Liver (tissue), 9 donors: ENCODE results near the gene PPM1L. TPM values are rescaled to one million over a fixed set of nuclear protein-coding genes. Genes with fewer than 3 reads are reported as not detected.

ENCODE experiments used
- DNase-seq: peaks from one replicate; pipeline ENCODE4 v3.0.0-alpha.2; 2017; ENCODE audit warnings: low spot score
- H3K27ac ChIP-seq, 2 donors: one replicate each; pipeline ENCODE4 v1.7.0; 2013; ENCODE audit warnings: inconsistent platforms in 2 of 2, low read length in 2 of 2, control low read depth in 1 of 2, low read depth in 1 of 2, mild to moderate bottlenecking in 1 of 2
- H3K27me3 ChIP-seq, 4 donors: one replicate each; pipeline versions ENCODE4 v1.6.1 to v1.7.0; 2013; ENCODE audit warnings: low read length in 3 of 4, inconsistent platforms in 1 of 4, mild to moderate bottlenecking in 1 of 4, moderate library complexity in 1 of 4; ENCODE audit not compliant: control insufficient read depth in 4 of 4, insufficient read depth in 4 of 4
- H3K36me3 ChIP-seq, 4 donors: one replicate each; pipeline versions ENCODE4 v1.6.1 to v1.7.0; 2013; ENCODE audit warnings: low read length in 3 of 4, mild to moderate bottlenecking in 3 of 4, low read depth in 1 of 4, moderate library complexity in 1 of 4; ENCODE audit not compliant: control insufficient read depth in 4 of 4, insufficient read depth in 3 of 4
- H3K4me1 ChIP-seq, 4 donors: one replicate each; pipeline versions ENCODE4 v1.6.1 to v1.7.0; 2013; ENCODE audit warnings: low read length in 3 of 4, mild to moderate bottlenecking in 3 of 4, moderate library complexity in 1 of 4; ENCODE audit not compliant: control insufficient read depth in 4 of 4, insufficient read depth in 4 of 4
- H3K4me3 ChIP-seq, 3 donors: one replicate each; pipeline versions ENCODE4 v1.6.1 to v1.7.0; 2013; ENCODE audit warnings: low read length in 3 of 3, control low read depth in 1 of 3, low read depth in 1 of 3, mild to moderate bottlenecking in 1 of 3
- H3K9ac ChIP-seq, 2 donors: one replicate each; pipeline ENCODE4 v1.7.0; 2013; ENCODE audit warnings: low read length in 2 of 2, mild to moderate bottlenecking in 2 of 2, moderate library complexity in 2 of 2, control low read depth in 1 of 2, low read depth in 1 of 2
- H3K9me3 ChIP-seq, 4 donors: one replicate each; pipeline versions ENCODE4 v1.6.1 to v1.7.0; 2013; ENCODE audit warnings: low read length in 3 of 4; ENCODE audit not compliant: control insufficient read depth in 4 of 4
- EGR1 ChIP-seq, 2 donors: IDR thresholded peaks; 2 replicates each; pipeline ENCODE4 v1.6.1; 2016 to 2018; ENCODE audit warnings: antibody characterized with exemption in 2 of 2, low read depth in 2 of 2
- FOXA1 ChIP-seq: IDR thresholded peaks from 2 replicates; pipeline ENCODE4 v1.6.1; 2016; ENCODE audit warnings: antibody characterized with exemption
- FOXA2 ChIP-seq: IDR thresholded peaks from 2 replicates; pipeline ENCODE4 v1.6.1; 2016; ENCODE audit warnings: antibody characterized with exemption
- GABPA ChIP-seq, 2 donors: IDR thresholded peaks in 1 of 2; conservative IDR thresholded peaks in 1 of 2; 2 replicates each; pipeline ENCODE4 v1.6.1; 2016; ENCODE audit warnings: antibody characterized with exemption in 2 of 2, mild to moderate bottlenecking in 1 of 2, moderate library complexity in 1 of 2
- HNF4A ChIP-seq, 2 donors: conservative IDR thresholded peaks; 2 replicates each; pipeline ENCODE4 v1.6.1; 2016; ENCODE audit warnings: antibody characterized with exemption in 2 of 2, mild to moderate bottlenecking in 2 of 2
- HNF4G ChIP-seq: IDR thresholded peaks from 2 replicates; pipeline ENCODE4 v1.6.1; 2016; ENCODE audit warnings: antibody characterized with exemption
- JUND ChIP-seq, 2 donors: IDR thresholded peaks; 2 replicates each; pipeline ENCODE4 v1.6.1; 2016; ENCODE audit warnings: antibody characterized with exemption in 2 of 2
- NR2F2 ChIP-seq: IDR thresholded peaks from 2 replicates; pipeline ENCODE4 v1.6.1; 2016; ENCODE audit warnings: antibody characterized with exemption
- RAD21 ChIP-seq, 2 donors: IDR thresholded peaks; 2 replicates each; pipeline ENCODE4 v1.6.1; 2016; ENCODE audit warnings: antibody characterized with exemption in 2 of 2, mild to moderate bottlenecking in 2 of 2
- RXRA ChIP-seq, 2 donors: IDR thresholded peaks; 2 replicates each; pipeline ENCODE4 v1.6.1; 2017 to 2018; ENCODE audit warnings: antibody characterized with exemption in 2 of 2, mild to moderate bottlenecking in 1 of 2
- SP1 ChIP-seq: IDR thresholded peaks from 2 replicates; pipeline ENCODE4 v1.6.1; 2018; ENCODE audit warnings: antibody characterized with exemption, mild to moderate bottlenecking
- TAF1 ChIP-seq: conservative IDR thresholded peaks from 2 replicates; pipeline ENCODE4 v1.6.1; 2016; ENCODE audit warnings: antibody characterized with exemption, mild to moderate bottlenecking
- YY1 ChIP-seq: IDR thresholded peaks from 2 replicates; pipeline ENCODE4 v1.6.1; 2016; ENCODE audit warnings: antibody characterized with exemption, mild to moderate bottlenecking
- WGBS: extraction: QIAGEN DNeasy Blood & Tissue Kit; methylation state at CpG from one replicate; pipeline ENCODE4 v1.1.7; 2013; 5-methylcytosine and 5-hydroxymethylcytosine counted together
- polyA plus RNA-seq, 2 donors: library from polyadenylated mRNA; stranded (reverse) in 1 of 2; unstranded in 1 of 2; fragments of 200-250 nt in 1 of 2; fragments of >200 nt in 1 of 2; fragmentation: Nextera tagmentation in 1 of 2; extraction: Ambion mirVana in 1 of 2; gene quantifications; one replicate each; pipeline versions ENCODE4 v1.2.1 to v1.2.3, GENCODE V29; 2013 to 2015
- total RNA-seq, 2 donors: library from RNA; depleted of rRNA; stranded (reverse); fragments of >200 nt; gene quantifications; one replicate each; pipeline ENCODE4 v1.2.3, GENCODE V29; 2014
- TF ChIP-seq, protein P1 (sequence below): IDR thresholded peaks from 2 replicates; pipeline ENCODE4 v1.6.1; 2016; ENCODE audit warnings: antibody characterized with exemption
- TF ChIP-seq, protein P2 (sequence below): IDR thresholded peaks from 2 replicates; pipeline ENCODE4 v1.6.1; 2016; ENCODE audit warnings: antibody characterized with exemption
- TF ChIP-seq, protein P3 (sequence below): IDR thresholded peaks from 2 replicates; pipeline ENCODE4 v1.6.1; 2016; ENCODE audit warnings: antibody characterized with exemption
- TF ChIP-seq, protein P4 (sequence below): IDR thresholded peaks from 2 replicates; pipeline ENCODE4 v1.6.1; 2016; ENCODE audit warnings: antibody characterized with exemption, mild to moderate bottlenecking
- TF ChIP-seq, protein P5 (sequence below): fragments of 150-350 bp; IDR thresholded peaks from 2 replicates; pipeline ENCODE4 v1.5.1; 2017; ENCODE audit warnings: improper control_type of control experiment, low read depth, low read length; ENCODE audit not compliant: missing input control
- donor health status: healthy.
- donor health status: healthy.
- donor health status: healthy.
- donor health status: healthy.
- donor health status: healthy.

Gene PPM1L
- total and polyA plus RNA-seq, 4 donors: 1.6 to 8.5 (median 4.8) TPM

DNA sequence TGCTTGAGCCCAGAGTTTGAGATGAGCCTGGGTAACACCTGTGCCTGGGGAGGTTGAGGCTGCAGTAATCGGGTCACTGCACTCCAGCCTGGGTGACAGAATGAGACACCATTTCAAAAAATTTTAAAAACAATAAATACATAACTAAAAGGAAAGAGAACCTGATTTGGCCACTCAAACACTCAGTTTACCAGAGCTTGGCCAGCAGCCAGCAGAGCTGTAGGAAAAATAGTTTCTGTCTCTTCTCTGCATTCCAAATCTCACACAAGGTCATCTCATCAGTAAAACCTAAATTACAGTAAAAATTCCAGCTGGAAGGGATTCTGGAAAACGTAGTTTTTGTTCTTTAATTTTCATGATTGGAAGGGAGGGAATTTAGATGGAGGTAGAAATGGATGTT lies 7.8 kb upstream of the PPM1L start:
- TF ChIP-seq GABPA (IDR thresholded peaks at IDR 0.05 in 1 of 2, conservative IDR thresholded peaks at IDR 0.05 in 1 of 2) (no peak), JUND (IDR thresholded peaks at IDR 0.05) (no peak), YY1 (no peak), NR2F2 (no peak), TAF1 (no peak), SP1 (no peak)
- TF ChIP-seq, protein P1, sequence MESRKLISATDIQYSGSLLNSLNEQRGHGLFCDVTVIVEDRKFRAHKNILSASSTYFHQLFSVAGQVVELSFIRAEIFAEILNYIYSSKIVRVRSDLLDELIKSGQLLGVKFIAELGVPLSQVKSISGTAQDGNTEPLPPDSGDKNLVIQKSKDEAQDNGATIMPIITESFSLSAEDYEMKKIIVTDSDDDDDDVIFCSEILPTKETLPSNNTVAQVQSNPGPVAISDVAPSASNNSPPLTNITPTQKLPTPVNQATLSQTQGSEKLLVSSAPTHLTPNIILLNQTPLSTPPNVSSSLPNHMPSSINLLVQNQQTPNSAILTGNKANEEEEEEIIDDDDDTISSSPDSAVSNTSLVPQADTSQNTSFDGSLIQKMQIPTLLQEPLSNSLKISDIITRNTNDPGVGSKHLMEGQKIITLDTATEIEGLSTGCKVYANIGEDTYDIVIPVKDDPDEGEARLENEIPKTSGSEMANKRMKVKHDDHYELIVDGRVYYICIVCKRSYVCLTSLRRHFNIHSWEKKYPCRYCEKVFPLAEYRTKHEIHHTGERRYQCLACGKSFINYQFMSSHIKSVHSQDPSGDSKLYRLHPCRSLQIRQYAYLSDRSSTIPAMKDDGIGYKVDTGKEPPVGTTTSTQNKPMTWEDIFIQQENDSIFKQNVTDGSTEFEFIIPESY: no peak
- TF ChIP-seq, protein P2, sequence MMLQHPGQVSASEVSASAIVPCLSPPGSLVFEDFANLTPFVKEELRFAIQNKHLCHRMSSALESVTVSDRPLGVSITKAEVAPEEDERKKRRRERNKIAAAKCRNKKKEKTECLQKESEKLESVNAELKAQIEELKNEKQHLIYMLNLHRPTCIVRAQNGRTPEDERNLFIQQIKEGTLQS: no peak
- TF ChIP-seq, protein P3, sequence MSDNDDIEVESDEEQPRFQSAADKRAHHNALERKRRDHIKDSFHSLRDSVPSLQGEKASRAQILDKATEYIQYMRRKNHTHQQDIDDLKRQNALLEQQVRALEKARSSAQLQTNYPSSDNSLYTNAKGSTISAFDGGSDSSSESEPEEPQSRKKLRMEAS: no peak
- TF ChIP-seq, protein P4, sequence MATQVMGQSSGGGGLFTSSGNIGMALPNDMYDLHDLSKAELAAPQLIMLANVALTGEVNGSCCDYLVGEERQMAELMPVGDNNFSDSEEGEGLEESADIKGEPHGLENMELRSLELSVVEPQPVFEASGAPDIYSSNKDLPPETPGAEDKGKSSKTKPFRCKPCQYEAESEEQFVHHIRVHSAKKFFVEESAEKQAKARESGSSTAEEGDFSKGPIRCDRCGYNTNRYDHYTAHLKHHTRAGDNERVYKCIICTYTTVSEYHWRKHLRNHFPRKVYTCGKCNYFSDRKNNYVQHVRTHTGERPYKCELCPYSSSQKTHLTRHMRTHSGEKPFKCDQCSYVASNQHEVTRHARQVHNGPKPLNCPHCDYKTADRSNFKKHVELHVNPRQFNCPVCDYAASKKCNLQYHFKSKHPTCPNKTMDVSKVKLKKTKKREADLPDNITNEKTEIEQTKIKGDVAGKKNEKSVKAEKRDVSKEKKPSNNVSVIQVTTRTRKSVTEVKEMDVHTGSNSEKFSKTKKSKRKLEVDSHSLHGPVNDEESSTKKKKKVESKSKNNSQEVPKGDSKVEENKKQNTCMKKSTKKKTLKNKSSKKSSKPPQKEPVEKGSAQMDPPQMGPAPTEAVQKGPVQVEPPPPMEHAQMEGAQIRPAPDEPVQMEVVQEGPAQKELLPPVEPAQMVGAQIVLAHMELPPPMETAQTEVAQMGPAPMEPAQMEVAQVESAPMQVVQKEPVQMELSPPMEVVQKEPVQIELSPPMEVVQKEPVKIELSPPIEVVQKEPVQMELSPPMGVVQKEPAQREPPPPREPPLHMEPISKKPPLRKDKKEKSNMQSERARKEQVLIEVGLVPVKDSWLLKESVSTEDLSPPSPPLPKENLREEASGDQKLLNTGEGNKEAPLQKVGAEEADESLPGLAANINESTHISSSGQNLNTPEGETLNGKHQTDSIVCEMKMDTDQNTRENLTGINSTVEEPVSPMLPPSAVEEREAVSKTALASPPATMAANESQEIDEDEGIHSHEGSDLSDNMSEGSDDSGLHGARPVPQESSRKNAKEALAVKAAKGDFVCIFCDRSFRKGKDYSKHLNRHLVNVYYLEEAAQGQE: no peak
- TF ChIP-seq, protein P5, sequence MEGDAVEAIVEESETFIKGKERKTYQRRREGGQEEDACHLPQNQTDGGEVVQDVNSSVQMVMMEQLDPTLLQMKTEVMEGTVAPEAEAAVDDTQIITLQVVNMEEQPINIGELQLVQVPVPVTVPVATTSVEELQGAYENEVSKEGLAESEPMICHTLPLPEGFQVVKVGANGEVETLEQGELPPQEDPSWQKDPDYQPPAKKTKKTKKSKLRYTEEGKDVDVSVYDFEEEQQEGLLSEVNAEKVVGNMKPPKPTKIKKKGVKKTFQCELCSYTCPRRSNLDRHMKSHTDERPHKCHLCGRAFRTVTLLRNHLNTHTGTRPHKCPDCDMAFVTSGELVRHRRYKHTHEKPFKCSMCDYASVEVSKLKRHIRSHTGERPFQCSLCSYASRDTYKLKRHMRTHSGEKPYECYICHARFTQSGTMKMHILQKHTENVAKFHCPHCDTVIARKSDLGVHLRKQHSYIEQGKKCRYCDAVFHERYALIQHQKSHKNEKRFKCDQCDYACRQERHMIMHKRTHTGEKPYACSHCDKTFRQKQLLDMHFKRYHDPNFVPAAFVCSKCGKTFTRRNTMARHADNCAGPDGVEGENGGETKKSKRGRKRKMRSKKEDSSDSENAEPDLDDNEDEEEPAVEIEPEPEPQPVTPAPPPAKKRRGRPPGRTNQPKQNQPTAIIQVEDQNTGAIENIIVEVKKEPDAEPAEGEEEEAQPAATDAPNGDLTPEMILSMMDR: no peak
- Histone ChIP-seq H3K27ac (no peak overlapping the region), H3K4me1 (peaks cover 0 to 6% (median 2%) of the 10 kb centered on the region in 4 donors), H3K9me3 (no peaks in the 10 kb centered on the region), H3K9ac (no peak overlapping the region), H3K4me3 (no peak overlapping the region), H3K27me3 (no peaks in the 10 kb centered on the region), H3K36me3 (no peaks in the 10 kb centered on the region)
- WGBS: 86% methylated on average over 2 of the region's 2 CpGs
- no peak for DNase-seq

DNA sequence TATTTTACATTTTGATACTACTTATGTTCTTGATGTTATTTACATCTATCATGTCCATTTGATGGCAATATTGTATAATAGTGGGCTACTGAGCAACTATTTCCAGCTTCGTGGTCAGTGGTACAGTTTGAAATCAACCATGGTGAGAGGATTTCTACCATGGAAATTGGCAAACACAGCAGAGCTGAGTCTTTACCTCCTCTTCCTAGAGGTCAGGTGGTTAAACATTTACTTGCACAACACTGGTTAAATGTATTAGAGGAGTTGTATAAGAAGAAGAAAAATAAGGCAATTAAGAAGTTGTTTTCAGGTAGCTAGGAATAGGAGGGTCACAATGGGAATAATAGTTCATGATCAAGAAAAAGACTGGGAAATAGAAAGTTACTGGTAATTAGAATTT lies 7.2 kb upstream of the PPM1L start:
- Histone ChIP-seq H3K27me3 (no peaks in the 10 kb centered on the region), H3K9me3 (no peaks in the 10 kb centered on the region), H3K9ac (no peak overlapping the region), H3K4me3 (no peak overlapping the region), H3K27ac (no peak overlapping the region), H3K36me3 (no peaks in the 10 kb centered on the region), H3K4me1 (peaks cover 0 to 7% (median 2%) of the 10 kb centered on the region in 4 donors)
- DNase-seq: no peak
- WGBS: 33% methylated on average over 1 of the region's 1 CpG
- TF ChIP-seq FOXA2: no peak
- TF ChIP-seq SP1: no peak
- no peak for TF ChIP-seq EGR1 (IDR thresholded peaks at IDR 0.05; ENCODE audit: low read depth in 2 of 2)
- TF ChIP-seq, protein P3: no peak
- TF ChIP-seq, protein P2: no peak
- TF ChIP-seq, protein P4: no peak
- TF ChIP-seq, protein P5: no peak
- no peak for TF ChIP-seq GABPA (IDR thresholded peaks at IDR 0.05 in 1 of 2, conservative IDR thresholded peaks at IDR 0.05 in 1 of 2)
- TF ChIP-seq HNF4A (conservative IDR thresholded peaks at IDR 0.05): no peak
- TF ChIP-seq FOXA1: no peak
- no peak for TF ChIP-seq RAD21 (IDR thresholded peaks at IDR 0.05)
- TF ChIP-seq HNF4G: no peak
- no peak for TF ChIP-seq RXRA (IDR thresholded peaks at IDR 0.05)
